G401 (cell line): ENCODE measurements around the gene ABCC10. TPM values are rescaled to one million over a fixed set of nuclear protein-coding genes. Genes with fewer than 3 reads are reported as not detected.
"Not testable (repeated sequence)": the region's sequence is repeated elsewhere in the genome, so short reads cannot be mapped to it uniquely, and the experiment has no call there.

ENCODE experiments used
- DNase-seq: peaks from one replicate; pipeline ENCODE4 v3.0.0-alpha.2; 2015; ENCODE audit warnings: low spot score
- in situ Hi-C: cut with HindIII; loops from 2 replicates; pipeline ENCODE4 v1.10.0; 2016; ENCODE audit warnings: low sequenced_read_pairs, mixed read lengths
- total RNA-seq: library from RNA; depleted of rRNA; stranded (reverse); fragments of >200 nt; shearing (Covaris generic); gene quantifications from 2 replicates; pipeline ENCODE4 v1.2.3, GENCODE V29; 2014; rRNA removed

ABCC10 gene, protein sequence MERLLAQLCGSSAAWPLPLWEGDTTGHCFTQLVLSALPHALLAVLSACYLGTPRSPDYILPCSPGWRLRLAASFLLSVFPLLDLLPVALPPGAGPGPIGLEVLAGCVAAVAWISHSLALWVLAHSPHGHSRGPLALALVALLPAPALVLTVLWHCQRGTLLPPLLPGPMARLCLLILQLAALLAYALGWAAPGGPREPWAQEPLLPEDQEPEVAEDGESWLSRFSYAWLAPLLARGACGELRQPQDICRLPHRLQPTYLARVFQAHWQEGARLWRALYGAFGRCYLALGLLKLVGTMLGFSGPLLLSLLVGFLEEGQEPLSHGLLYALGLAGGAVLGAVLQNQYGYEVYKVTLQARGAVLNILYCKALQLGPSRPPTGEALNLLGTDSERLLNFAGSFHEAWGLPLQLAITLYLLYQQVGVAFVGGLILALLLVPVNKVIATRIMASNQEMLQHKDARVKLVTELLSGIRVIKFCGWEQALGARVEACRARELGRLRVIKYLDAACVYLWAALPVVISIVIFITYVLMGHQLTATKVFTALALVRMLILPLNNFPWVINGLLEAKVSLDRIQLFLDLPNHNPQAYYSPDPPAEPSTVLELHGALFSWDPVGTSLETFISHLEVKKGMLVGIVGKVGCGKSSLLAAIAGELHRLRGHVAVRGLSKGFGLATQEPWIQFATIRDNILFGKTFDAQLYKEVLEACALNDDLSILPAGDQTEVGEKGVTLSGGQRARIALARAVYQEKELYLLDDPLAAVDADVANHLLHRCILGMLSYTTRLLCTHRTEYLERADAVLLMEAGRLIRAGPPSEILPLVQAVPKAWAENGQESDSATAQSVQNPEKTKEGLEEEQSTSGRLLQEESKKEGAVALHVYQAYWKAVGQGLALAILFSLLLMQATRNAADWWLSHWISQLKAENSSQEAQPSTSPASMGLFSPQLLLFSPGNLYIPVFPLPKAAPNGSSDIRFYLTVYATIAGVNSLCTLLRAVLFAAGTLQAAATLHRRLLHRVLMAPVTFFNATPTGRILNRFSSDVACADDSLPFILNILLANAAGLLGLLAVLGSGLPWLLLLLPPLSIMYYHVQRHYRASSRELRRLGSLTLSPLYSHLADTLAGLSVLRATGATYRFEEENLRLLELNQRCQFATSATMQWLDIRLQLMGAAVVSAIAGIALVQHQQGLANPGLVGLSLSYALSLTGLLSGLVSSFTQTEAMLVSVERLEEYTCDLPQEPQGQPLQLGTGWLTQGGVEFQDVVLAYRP (N-terminal part only)
- 11.0 and 17.3 TPM in 2 replicates for total RNA-seq

DNA sequence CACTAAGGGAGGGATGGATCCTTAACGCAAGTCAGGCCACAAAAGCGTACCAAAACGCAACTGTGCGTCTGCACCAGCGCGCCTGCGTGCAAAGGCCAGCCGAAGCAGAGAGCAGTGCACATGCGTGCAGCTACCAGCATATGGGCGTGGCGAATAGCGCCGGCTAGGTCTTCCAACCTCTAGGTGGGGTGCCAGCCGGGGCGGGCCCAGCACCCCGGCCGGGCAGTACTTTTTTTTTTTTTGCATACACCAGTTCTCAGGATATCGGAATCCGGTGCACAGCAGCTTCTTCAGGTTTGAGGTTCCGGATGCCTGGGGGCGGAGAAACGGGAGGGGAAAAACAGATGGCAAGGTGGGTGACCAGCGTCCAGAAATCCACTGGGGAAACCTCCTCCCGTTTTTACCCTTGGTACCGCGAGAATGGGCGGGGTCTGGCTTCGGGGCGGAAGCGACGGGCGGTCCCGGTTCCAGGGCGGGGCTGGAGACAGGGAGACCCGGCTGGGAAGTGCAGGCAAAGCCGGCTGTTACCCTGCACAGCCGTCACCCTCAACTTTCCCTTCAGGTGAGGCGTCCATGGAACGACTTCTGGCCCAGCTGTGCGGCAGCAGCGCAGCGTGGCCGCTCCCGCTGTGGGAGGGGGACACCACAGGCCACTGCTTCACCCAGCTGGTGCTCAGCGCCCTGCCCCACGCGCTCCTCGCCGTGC lies at the start of gene ABCC10:
Gene ABCC10, plus strand, starts transcription at position 136 of the 706 bp plus-strand sequence. Its CDS starts 438 bp downstream, at position 574.
- in situ Hi-C loops, result no loop called here
- DNase-seq, result peak; percentile 96

DNA sequence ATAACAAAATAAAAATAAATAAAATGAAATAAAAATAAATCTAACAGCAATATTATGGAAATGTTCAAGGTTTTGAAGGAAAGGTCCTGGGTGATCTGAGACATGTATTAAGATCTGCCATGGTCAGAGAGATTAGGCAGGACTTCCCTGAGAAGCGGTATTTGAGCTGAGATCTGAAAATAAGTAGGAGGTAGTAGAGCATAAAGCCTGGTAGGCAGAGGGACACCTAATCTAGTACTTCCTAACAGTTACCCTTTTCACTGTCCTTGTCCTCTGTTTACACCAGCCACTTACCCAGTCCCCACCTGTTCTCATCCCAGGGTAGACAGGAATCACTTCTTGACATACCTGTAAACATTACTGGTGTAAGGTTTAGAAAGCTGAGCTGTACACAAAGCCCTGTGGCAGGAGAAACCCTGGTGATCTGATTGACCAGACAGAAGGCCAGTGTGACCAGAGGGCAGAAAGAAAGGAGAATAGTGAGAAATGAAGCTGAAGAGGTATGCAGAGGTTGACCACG lies 49.6 kb upstream of the ABCC10 start:
- DNase-seq, result no peak
- in situ Hi-C loops, result no loop called here

DNA sequence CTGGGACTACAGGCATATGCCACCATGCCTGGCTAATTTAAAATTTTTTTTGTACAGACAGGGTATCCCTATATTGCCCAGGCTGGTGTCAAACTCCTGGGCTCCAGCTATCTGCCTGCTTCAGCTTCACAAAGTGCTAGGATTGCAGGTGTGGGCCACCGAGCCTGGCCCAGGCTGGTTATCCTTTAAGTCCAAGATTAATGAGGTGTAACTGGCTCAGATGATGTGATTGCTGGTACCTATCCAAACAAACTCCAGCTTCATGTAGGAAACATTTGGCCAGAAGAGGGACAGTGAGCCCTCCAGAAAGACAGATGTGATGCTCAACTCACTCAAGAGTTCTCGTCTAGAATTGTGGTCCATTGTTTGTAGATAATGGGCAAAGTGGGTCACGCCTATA lies 48.7 kb upstream of the ABCC10 start:
- no peak for DNase-seq
- in situ Hi-C loops, result no loop called here

DNA sequence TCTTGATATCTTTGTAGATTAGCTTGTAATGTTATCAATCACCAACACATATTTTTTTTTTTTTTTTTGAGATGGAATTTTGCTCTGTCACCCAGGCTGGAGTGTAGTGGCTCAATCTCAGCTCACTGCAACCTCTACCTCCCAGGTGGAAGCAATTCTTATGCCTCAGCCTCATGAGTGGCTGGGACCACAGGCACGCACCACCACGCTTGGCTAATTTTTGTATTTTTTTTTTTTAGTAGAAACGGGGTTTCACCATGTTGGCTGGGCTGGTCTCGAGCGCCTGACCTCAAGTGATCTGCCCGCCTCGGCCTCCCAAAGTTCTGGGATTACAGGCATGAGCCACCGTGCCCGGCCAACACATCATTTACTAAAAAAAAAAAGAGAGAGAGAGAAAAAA lies 46.5 kb upstream of the ABCC10 start:
- in situ Hi-C loops, DNase-seq: not testable (repeated sequence)

DNA sequence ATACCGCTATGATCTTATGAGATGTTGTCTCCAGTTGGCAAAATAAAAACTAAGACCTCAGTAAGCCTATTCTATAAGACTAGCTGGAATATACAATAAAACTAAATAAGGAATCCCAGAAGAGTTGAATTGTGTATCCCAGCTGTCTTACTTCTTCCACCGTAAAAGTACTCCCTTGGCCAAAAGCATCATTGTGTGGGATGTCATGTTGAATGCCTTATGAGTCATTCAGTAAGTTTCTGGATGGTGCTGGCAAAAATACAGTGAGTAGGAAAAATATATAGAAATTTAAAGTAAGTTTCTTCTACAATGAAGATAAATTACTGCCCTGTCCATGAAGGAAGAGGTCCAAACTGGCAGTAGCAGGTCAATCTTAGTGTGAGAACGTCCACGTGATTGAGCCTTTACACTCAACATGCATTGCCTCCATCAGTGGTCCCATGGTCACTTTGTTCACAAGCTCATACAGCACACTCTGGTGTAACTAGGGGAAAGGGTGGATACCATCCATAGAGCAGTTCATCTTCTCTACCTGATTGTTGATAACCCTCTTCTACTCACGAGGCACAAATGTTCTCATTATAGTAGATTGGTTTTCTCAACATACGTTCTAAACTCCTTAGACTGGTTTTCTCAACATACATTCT lies 44.2 kb upstream of the ABCC10 start:
- DNase-seq, result no peak
- in situ Hi-C loops, result no loop called here

DNA sequence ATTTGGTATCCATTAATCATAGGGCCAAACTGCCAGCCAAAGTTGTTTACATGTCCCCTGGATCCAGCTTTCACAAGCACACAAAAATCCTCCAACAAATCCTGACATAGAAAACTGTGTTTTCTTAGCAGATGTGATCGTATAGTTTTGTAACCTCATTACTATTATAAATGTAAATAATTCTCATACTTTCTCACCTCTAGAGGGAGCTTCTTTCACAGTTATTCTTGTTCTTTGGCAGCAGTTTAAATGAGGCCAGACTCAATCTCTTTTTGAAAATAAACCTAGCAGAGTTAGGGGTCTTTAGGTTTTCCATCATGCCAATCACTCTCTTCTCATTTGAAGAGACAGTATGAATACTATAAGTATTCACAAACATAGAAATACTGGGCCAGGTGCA lies 40.8 kb upstream of the ABCC10 start:
- DNase-seq, result peak; percentile 58
- in situ Hi-C loops, result no loop called here

DNA sequence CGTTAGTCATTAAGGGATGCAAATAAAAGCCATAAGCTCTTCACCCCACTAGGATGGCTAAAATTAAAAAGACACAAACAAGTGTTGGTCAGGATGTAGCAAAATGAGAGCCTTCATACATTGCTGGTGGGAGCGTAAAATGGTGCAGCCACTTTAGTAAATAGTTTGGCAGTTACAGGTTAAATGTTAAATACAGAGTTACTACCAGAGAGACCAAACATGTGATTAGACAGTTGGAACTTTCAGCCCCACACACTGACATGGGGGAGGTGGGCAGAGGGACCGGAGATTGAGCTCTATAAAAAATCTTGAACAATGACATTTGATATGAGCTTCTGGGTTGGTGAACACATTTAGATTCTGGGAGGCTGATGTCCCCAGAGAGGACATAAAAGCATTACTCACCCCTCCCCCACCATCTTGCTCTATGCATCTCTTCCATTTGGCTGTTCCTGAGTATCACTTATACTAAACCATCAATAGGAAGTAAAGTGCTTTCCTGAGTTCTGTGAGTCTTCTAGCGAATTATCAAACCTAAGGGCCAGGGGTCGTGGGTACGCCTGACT lies 37.5 kb upstream of the ABCC10 start:
- no peak for DNase-seq
- in situ Hi-C loops, result no loop called here

DNA sequence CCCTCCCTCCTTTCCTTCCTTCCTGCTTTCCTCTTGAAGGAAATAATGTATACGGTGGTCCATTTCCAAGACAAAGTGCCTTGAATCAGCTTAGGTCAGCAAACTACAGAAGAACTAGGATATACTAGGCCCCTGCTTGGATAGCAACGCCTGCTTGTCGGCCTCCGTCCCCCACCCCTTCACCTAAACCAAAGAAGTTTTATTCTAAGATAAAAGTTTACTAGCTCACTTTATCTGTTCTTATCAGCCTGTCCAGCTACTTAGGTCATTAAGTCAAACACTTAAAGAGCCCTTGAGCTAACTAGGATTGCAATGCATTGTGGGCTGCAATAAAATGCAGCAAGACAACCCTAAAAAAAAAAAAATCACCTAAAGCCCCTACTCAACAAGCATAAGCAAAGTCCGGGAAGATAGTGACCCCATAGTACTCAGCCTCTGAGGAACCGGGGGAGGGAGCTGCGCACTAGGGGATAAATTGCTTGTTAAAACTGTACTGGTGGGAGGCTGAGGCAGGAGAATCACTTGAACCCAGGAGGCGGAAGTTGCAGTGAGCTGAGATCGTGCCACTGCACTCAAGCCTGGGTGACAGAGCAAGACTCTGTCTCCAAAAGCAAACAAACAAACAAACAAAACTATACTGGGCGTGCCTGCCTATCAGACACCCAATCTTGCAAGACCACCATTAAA lies 36.4 kb upstream of the ABCC10 start:
- in situ Hi-C loops, DNase-seq: not testable (repeated sequence)

DNA sequence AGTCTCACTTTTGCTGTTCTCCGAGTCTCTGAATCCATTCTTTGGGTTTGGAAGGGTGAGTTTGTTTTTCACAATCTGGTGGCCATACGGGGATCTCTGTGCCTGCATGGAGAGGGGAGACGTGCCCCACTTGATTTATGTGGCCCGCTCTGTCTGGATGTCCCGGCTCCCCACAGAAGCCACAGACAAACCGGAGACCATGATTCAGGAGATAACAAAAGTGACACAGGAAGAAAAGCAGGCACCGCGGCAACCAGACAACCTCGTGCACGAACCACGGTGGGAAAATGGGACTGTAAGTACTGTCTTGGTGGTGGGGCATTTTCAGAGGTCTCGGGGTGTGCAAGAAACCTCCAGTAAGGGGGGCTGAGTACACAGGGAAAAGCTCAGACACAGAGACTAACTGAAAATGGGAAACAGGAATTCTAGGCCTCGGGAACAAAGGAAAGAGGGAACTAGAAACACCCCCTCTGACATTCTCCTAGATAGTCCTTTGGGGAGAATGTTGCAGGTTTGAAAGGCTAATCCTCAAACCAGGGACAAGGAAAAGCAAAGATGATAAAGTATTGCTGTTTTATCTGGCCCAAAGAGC lies 35.8 kb upstream of the ABCC10 start:
- in situ Hi-C loops, result no loop called here

DNA sequence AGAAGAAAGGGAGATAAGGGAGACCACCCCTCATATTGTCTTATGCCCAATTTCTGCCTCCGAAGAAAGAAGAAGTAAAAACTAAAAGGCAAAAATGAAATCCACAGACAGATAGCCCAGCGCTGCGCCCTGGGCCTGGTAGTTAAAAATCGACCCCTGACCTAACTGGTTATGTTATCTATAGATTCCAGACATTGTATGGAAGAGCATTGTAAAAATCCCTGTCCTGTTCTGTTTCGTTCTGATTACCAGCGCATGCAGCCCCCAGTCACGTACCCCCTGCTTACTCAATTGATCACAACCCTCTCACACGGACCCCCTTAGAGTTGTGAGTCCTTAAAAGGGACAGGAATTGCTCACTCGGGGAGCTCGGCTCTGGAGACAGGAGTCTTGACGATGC lies 34.2 kb upstream of the ABCC10 start:
- DNase-seq, in situ Hi-C loops: not testable (repeated sequence)

More for the DNA sequence above, 35.8 kb upstream of the ABCC10 start:
- no peak for DNase-seq

DNA sequence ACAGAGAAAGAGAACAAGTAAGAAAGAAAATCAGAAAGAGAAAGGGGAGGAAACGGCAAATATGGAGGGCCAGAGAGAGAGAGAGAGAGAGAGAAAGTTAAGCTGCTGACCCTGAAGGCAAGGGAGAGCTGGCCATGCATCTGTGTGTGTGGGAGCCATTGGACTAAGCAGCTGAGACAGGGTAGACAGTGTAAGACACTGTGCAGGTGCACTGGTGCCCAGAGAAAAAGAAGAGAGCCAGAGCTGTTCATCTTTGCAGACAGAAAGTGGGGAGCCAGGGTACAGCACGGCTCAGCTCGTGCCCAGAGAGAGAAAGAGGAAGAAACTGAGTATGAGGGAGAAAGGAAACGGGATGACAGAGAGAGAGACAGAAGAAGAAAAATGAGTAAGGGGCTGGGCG lies 33.7 kb upstream of the ABCC10 start:
- no peak for DNase-seq
- in situ Hi-C loops, result no loop called here

DNA sequence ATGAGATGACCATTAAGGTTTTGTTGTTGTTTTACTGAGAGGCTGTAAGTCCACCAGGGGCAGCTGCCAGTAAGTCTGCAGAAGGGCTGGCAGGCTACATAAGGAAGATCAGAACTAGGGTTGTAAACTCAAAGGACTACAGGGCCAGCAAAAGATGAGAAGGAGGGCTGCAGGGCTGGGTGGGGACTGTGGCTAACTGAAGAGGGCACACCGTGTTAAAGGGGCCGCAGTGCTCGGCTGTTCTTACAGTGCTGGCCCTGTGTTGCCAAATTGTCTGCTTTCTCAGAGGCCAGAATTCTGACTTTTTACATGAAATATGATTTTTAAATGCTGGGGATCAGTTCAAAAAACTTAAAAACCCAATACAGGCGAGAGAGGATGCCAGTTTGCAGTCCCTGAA lies 32.4 kb upstream of the ABCC10 start:
- in situ Hi-C loops, result no loop called here
- DNase-seq, result no peak

DNA sequence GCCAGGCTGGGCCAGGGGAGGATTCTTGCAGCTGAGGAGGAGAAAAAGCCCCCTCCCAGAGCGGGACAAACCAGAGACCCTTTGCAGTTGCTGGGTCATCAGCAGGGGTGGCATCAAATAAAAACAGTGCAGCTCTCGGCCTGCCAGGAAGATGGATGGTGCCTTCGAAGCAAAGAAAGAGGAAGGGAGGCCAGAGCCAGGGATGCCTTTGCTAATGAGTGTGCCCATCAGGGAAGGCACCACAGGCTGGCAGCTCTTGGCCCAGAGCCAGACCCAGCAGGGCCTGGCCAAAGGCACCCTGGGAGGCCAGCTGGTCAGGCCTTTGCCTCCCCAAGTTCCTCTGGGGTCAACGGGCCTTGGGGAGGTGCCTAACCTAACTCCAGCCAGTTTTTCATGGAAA lies 31.6 kb upstream of the ABCC10 start:
- in situ Hi-C loops, result no loop called here
- peak; percentile 19 for DNase-seq

DNA sequence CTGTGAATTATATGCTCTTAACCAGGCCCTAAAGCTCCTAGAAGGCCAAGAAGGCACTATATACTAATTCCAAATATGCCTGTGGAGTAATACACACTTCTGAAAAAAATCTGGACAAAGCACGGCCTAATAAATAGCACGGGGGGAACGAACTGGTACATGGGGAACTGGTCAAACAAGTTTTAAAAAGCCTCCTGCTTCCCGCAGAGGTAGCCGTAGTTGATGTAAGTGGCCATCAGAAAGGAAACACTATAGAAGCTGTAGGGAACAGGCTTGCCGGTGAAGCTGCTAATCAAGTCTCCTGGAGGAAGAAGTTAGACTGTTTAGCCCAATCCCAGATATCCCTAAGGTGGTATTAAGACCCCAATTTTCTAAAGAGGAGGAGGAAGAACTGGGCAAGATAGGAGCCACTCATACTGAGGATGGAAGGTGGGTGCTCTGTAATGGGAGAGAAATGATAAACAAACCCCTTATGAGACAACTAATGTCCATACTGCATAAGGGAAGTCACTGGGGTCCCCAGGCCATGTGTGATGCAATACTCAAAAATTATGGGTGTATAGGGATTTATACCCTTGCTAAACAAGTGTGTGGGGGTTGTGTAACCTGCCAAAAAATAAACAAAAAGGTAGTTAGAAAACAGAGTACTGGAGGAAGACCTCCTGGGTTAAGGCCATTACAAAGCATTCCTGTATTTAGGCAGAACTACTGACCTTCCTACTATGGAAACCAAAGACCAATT lies 30.8 kb upstream of the ABCC10 start:
- no peak for DNase-seq
- in situ Hi-C loops, result no loop called here

DNA sequence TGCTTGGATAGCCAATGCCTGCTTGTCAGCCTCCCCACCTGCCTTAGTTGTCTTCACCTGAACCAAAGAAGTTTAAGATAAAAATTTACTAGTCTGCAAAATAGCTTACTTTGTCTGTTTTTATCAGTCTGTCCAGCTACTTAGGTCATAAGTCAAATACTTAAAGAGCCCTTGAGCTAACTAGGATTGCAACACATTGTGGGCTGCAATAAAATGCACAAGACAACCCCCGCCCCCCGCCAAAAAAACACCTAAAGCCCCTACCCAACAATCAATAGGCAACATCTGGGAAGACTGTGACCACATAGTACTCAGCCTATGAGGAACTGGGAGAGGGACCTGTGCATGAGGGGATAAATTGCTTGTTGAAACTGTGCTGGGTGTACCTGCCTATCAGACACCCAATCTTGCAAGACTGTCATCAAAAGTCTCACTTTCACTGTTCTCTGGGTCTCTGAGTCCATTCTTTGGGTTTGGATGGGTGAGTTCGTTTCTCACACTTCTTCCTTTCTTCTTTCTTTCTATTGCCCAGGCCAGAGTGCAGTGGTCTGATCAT lies 27.3 kb upstream of the ABCC10 start:
- no peak for DNase-seq
- in situ Hi-C loops, result no loop called here

DNA sequence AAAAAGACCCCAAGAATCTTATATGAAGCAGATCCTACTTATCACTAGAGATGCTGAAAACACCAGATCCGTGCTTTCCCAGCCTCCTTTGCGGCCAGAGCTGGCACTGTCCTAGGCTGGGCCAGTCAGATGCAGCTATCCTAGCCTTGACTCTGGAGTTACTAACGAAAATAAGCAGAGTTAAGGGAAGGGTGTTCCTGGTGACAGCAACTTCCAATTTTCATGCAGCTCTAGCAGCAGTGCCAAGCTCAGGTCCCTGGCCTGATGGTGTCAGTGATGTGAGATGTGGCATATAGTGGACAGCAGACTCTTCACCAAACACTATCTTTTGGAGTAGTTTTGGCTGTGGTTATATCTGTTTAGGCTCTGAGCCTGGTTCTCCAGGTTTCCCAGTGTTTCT lies 25.6 kb upstream of the ABCC10 start:
- in situ Hi-C loops, result no loop called here
- DNase-seq, result no peak
